HepG2 (cell line): ENCODE data around the gene SLC35B4. TPM values are rescaled to one million over a fixed set of nuclear protein-coding genes. Genes with fewer than 3 reads are reported as not detected.

Experiments used
- BORCS8-MEF2B ChIP-seq: sonication (generic); formaldehyde crosslinking; IDR thresholded peaks from 2 replicates; pipeline ENCODE4 v1.8.0; 2022; ENCODE audit warnings: mild to moderate bottlenecking, missing genetic modification reagents
- DBP ChIP-seq: sonication (generic); formaldehyde crosslinking; IDR thresholded peaks from 2 replicates; pipeline ENCODE4 v1.4.0; 2020; ENCODE audit warnings: missing genetic modification reagents; ENCODE audit errors: not compliant biosample characterization
- EED ChIP-seq: sonication (generic); formaldehyde crosslinking; IDR thresholded peaks from 2 replicates; pipeline ENCODE4 v1.5.0; 2020; ENCODE audit warnings: mild to moderate bottlenecking, missing genetic modification reagents
- GABPA ChIP-seq, 2 experiments: IDR thresholded peaks; 2 replicates each; pipeline ENCODE4 v1.6.1; 2011 to 2016; ENCODE audit warnings: low read depth in 2 of 2, low read length in 1 of 2, missing biosample characterization in 1 of 2, missing genetic modification characterization in 1 of 2
- GPBP1L1 ChIP-seq: sonication (generic); formaldehyde crosslinking; IDR thresholded peaks from 2 replicates; pipeline ENCODE4 v1.5.0; 2020; ENCODE audit warnings: mild to moderate bottlenecking, missing genetic modification reagents
- KMT2B ChIP-seq: IDR thresholded peaks from 2 replicates; pipeline ENCODE4 v1.6.1; 2016; ENCODE audit warnings: missing genetic modification reagents, missing compliant biosample characterization
- PAF1 ChIP-seq: IDR thresholded peaks from 2 replicates; pipeline ENCODE4 v1.6.1; 2016; ENCODE audit warnings: missing genetic modification reagents, missing compliant biosample characterization
- PAWR ChIP-seq: sonication (generic); formaldehyde crosslinking; IDR thresholded peaks from 2 replicates; pipeline ENCODE4 v1.4.0; 2020; ENCODE audit warnings: missing genetic modification reagents, mild to moderate bottlenecking, borderline replicate concordance
- PITX1 ChIP-seq: sonication (generic); formaldehyde crosslinking; IDR thresholded peaks from 2 replicates; pipeline ENCODE4 v1.5.1; 2020; ENCODE audit warnings: mild to moderate bottlenecking, missing genetic modification reagents
- PRMT3 ChIP-seq: sonication (generic); formaldehyde crosslinking; IDR thresholded peaks from 2 replicates; pipeline ENCODE4 v1.8.1; 2022; ENCODE audit warnings: low read depth, mild to moderate bottlenecking, moderate library complexity, missing genetic modification reagents, borderline replicate concordance
- SSRP1 ChIP-seq: IDR thresholded peaks from 2 replicates; pipeline ENCODE4 v1.6.1; 2016; ENCODE audit warnings: control low read depth
- ZBTB10 ChIP-seq: sonication (generic); formaldehyde crosslinking; IDR thresholded peaks from 2 replicates; pipeline ENCODE4 v1.4.0; 2020; ENCODE audit warnings: missing genetic modification reagents, borderline replicate concordance
- ZBTB46 ChIP-seq: sonication (generic); formaldehyde crosslinking; IDR thresholded peaks from 2 replicates; pipeline ENCODE4 v1.4.0; 2020; ENCODE audit warnings: mild to moderate bottlenecking, missing genetic modification reagents, borderline replicate concordance
- ZNF20 ChIP-seq: sonication (generic); formaldehyde crosslinking; IDR thresholded peaks from 2 replicates; pipeline ENCODE4 v1.4.0; 2020; ENCODE audit warnings: mild to moderate bottlenecking, moderate library complexity, missing genetic modification reagents
- ZNF282 ChIP-seq: fragments of 450-650 bp; IDR thresholded peaks from 2 replicates; pipeline ENCODE4 v1.6.1; 2018; ENCODE audit not compliant: partially characterized antibody
- ZNF343 ChIP-seq: sonication (generic); formaldehyde crosslinking; IDR thresholded peaks from 2 replicates; pipeline ENCODE4 v1.4.0; 2020; ENCODE audit warnings: mild to moderate bottlenecking, missing genetic modification reagents
- ZNF350 ChIP-seq: sonication (generic); formaldehyde crosslinking; IDR thresholded peaks from 2 replicates; pipeline ENCODE4 v1.4.0; 2020; ENCODE audit warnings: mild to moderate bottlenecking, low read depth, missing genetic modification reagents, borderline replicate concordance
- ZNF547 ChIP-seq: sonication (generic); formaldehyde crosslinking; IDR thresholded peaks from 2 replicates; pipeline ENCODE4 v1.5.1; 2020; ENCODE audit warnings: mild to moderate bottlenecking, missing genetic modification reagents
- ZNF589 ChIP-seq: sonication (generic); formaldehyde crosslinking; conservative IDR thresholded peaks from 2 replicates; pipeline ENCODE4 v1.8.0; 2022; ENCODE audit warnings: mild to moderate bottlenecking, moderate library complexity, missing genetic modification reagents
- polyA plus RNA-seq, 8 experiments: library from polyadenylated mRNA; depleted of rRNA in 3 of 8; stranded (reverse) in 7 of 8; unstranded in 1 of 8; fragments of >200 nt; fragmentation: Illumina TruSeq in 4 of 8; extraction: Trizol in 4 of 8; gene quantifications; 2 replicates each; pipeline versions ENCODE4 v1.2.1 to v1.2.3, GENCODE V29; 2011 to 2016; ENCODE audit warnings: low read depth in 4 of 8, missing spikeins in 1 of 8, mixed read lengths in 1 of 8; ENCODE audit not compliant: insufficient read depth in 1 of 8
- total RNA-seq, 5 experiments: library from RNA; depleted of rRNA; stranded (reverse); fragments of >200 nt; fragmentation: Illumina TruSeq; extraction: Trizol; gene quantifications; 2 replicates each; pipeline ENCODE4 v1.2.3, GENCODE V29; 2016; ENCODE audit warnings: low read depth in 1 of 5

The SLC35B4 gene
- total and polyA plus RNA-seq, 2 of the 13 experiments (the other 11 are each of a cell fraction or from before 2014, with no cell fraction given): 17.1 to 17.8 TPM

GRCh38 chr7:134355927-134356326 lies 39.2 kb upstream of the SLC35B4 start (continued):
- TF ChIP-seq GABPA (IDR thresholded peaks at IDR 0.05; ENCODE audit: low read depth, low read length): no peak
- TF ChIP-seq GABPA (CRISPR knock-in tag; IDR thresholded peaks at IDR 0.05; ENCODE audit: low read depth): 0 out of 2 replicates have a peak, but pooled peaks have one; percentile 20
- no peak for TF ChIP-seq PAF1
- TF ChIP-seq GPBP1L1 (CRISPR knock-in tag): no peak
- TF ChIP-seq EED (CRISPR knock-in tag): no peak
- no peak for TF ChIP-seq ZNF343 (CRISPR knock-in tag)
- no peak for TF ChIP-seq ZNF282
- TF ChIP-seq ZBTB10 (CRISPR knock-in tag): no peak
- TF ChIP-seq ZNF350 (CRISPR knock-in tag): no peak
- TF ChIP-seq DBP (CRISPR knock-in tag): no peak
- no peak for TF ChIP-seq ZNF589 (CRISPR knock-in tag)
- TF ChIP-seq PRMT3 (CRISPR knock-in tag): no peak
- TF ChIP-seq PITX1 (CRISPR knock-in tag): no peak
- TF ChIP-seq ZNF20 (CRISPR knock-in tag): no peak
- TF ChIP-seq BORCS8-MEF2B: no peak
- TF ChIP-seq ZBTB46 (CRISPR knock-in tag): no peak
- no peak for TF ChIP-seq KMT2B (CRISPR knock-in tag)
- TF ChIP-seq SSRP1: 0 out of 2 replicates have a peak, but pooled peaks have one; percentile 64
- TF ChIP-seq ZNF547 (CRISPR knock-in tag): no peak
- no peak for TF ChIP-seq PAWR
